Measurements from ENCODE around the gene EPOP. TPM values are rescaled to one million over a fixed set of nuclear protein-coding genes. Genes with fewer than 3 reads are reported as not detected.

EPOP gene
- total and polyA plus RNA-seq, 2 donors (not counting 3 experiments of a cell fraction or from before 2014, with no cell fraction given): 0.43 to 2.9 TPM

- Histone ChIP-seq H4K20me1 (replicated peaks; ENCODE audit: control insufficient read depth, extremely low read depth, insufficient read depth, low read length) (no peaks in the 10 kb centered on the region), H3K4me1 (ENCODE audit: control insufficient read depth, extremely low read depth, insufficient read depth, low read length) (no peaks in the 10 kb centered on the region), H3K4me3 (replicated peaks in 1 of 3; ENCODE audit: insufficient read depth in 1 of 3, low read depth in 1 of 3, low read length in 3 of 3) (no peak overlapping the region), H2AFZ (ENCODE audit: low read depth, low read length) (no peak overlapping the region), H3K9me3 (replicated peaks; ENCODE audit: control insufficient read depth, insufficient read depth, low read length) (no peaks in the 10 kb centered on the region), H3K4me2 (ENCODE audit: insufficient read depth, low read length) (no peak overlapping the region), H3K27me3 (ENCODE audit: control insufficient read depth in 2 of 2, insufficient read depth in 2 of 2, low read length in 2 of 2) (peaks cover 0 to 5% of the 10 kb centered on the region in 2 experiments), H3K36me3 (ENCODE audit: control insufficient read depth in 2 of 2, extremely low read depth in 1 of 2, insufficient read depth in 2 of 2, low read length in 2 of 2) (no peaks in the 10 kb centered on the region), H3K79me2 (ENCODE audit: control insufficient read depth, insufficient read depth, low read length) (no peaks in the 10 kb centered on the region), H3K9me1 (replicated peaks; ENCODE audit: control insufficient read depth, extremely low read depth, insufficient read depth, low read length) (no peaks in the 10 kb centered on the region), H3K27ac (ENCODE audit: insufficient read depth, low read depth, low read length) (no peak overlapping the region), H3K9ac (replicated peaks; ENCODE audit: extremely low read depth, insufficient read depth, low read length) (no peak overlapping the region)
- POLR2A ChIA-PET: no interaction called here
- CTCF ChIA-PET: no interaction called here
- FAIRE-seq (no peak), DNase-seq (ENCODE audit: low read depth, low spot score) (no peak)
- no TSS peak for BruUV-seq (replicated peaks)
- intact Hi-C loops (cut with micrococcal nuclease): no loop called here
- dilution Hi-C loops (cut with MboI; ENCODE audit: extremely low pct_ligation_motif_present, low sequenced_read_pairs): no loop called here
- TF ChIP-seq POLR2A (IDR thresholded peaks at IDR 0.05; ENCODE audit: low read depth, low read length) (no peak), MYC (IDR thresholded peaks at IDR 0.05; ENCODE audit: low read depth, low read length) (no peak), EZH2 (IDR thresholded peaks at IDR 0.05; ENCODE audit: borderline replicate concordance, low read depth, low read length, severe bottlenecking) (no peak), MAX (IDR thresholded peaks at IDR 0.05; ENCODE audit: insufficient read depth, insufficient read length) (no peak), FOS (IDR thresholded peaks at IDR 0.05; ENCODE audit: borderline replicate concordance, insufficient read depth, low read length) (no peak), JUN (IDR thresholded peaks at IDR 0.05; ENCODE audit: borderline replicate concordance, insufficient read depth, insufficient read length, low read depth) (no peak), POLR2AphosphoS5 (IDR thresholded peaks at IDR 0.05; ENCODE audit: insufficient read depth, low read depth, low read length) (no peak), GATA2 (IDR thresholded peaks at IDR 0.05; ENCODE audit: insufficient read depth, insufficient read length, low read depth, low read length) (no peak)
- TF ChIP-seq, protein P1, sequence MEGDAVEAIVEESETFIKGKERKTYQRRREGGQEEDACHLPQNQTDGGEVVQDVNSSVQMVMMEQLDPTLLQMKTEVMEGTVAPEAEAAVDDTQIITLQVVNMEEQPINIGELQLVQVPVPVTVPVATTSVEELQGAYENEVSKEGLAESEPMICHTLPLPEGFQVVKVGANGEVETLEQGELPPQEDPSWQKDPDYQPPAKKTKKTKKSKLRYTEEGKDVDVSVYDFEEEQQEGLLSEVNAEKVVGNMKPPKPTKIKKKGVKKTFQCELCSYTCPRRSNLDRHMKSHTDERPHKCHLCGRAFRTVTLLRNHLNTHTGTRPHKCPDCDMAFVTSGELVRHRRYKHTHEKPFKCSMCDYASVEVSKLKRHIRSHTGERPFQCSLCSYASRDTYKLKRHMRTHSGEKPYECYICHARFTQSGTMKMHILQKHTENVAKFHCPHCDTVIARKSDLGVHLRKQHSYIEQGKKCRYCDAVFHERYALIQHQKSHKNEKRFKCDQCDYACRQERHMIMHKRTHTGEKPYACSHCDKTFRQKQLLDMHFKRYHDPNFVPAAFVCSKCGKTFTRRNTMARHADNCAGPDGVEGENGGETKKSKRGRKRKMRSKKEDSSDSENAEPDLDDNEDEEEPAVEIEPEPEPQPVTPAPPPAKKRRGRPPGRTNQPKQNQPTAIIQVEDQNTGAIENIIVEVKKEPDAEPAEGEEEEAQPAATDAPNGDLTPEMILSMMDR (IDR thresholded peaks at IDR 0.05; ENCODE audit: extremely low read depth in 1 of 2, insufficient read depth in 1 of 2, low read depth in 1 of 2, low read length in 2 of 2): no peak
Observed at GRCh38 chr17:38636054-38636453, 38.7 kb downstream of the EPOP start.

Data from endothelial cell of umbilical vein (primary cell).